GM12874 (cell line): ENCODE measurements around the gene DPP6.

Source experiments
- TF ChIP-seq, protein P1 (sequence below): IDR thresholded peaks from 2 replicates; pipeline ENCODE4 v1.5.1; 2011; ENCODE audit warnings: low read depth, mild to moderate bottlenecking, control low read depth, low read length, moderate library complexity; ENCODE audit not compliant: insufficient read depth

The DPP6 gene

DNA sequence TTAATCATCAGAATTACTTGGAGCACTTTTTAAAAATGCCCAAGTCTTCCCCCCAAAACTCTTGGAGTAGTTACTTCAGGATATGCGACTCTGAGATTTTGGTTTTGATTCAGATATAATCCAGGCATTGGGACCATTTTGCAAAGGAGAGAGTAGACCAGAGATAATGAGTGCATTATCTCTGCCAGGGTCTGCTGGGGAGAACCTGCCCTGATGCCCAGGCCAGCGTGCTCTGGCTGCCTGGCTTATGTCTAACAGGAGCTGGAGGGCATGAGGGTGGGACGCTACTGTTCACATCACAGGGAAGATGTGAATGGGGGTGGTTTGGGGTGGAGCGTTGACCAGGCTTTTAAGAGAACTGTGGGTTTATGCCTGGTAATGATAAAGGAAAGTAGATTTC lies 336.2 kb downstream of the DPP6 start:
- TF ChIP-seq, protein P1, sequence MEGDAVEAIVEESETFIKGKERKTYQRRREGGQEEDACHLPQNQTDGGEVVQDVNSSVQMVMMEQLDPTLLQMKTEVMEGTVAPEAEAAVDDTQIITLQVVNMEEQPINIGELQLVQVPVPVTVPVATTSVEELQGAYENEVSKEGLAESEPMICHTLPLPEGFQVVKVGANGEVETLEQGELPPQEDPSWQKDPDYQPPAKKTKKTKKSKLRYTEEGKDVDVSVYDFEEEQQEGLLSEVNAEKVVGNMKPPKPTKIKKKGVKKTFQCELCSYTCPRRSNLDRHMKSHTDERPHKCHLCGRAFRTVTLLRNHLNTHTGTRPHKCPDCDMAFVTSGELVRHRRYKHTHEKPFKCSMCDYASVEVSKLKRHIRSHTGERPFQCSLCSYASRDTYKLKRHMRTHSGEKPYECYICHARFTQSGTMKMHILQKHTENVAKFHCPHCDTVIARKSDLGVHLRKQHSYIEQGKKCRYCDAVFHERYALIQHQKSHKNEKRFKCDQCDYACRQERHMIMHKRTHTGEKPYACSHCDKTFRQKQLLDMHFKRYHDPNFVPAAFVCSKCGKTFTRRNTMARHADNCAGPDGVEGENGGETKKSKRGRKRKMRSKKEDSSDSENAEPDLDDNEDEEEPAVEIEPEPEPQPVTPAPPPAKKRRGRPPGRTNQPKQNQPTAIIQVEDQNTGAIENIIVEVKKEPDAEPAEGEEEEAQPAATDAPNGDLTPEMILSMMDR, result no peak

DNA sequence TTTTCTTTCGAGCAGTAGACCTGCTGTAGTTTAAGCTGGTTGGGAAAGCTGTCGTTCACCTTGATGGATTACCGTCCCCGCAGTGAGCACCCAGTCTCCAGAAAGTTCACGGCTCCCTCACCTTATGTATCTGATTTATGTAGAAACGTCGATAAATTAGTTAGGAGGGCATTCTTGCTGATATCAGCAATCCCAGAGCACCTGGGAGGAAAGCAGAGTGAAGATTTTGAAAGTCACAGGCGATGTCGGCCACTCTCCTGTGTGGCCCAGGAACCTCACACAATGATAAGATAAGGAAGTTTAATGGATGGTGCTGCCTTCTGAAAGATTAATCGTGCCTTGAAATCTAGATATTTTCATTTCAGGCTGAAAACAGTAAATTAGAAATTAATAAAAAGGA lies 336.8 kb downstream of the DPP6 start:
- TF ChIP-seq, protein P1, result no peak

DNA sequence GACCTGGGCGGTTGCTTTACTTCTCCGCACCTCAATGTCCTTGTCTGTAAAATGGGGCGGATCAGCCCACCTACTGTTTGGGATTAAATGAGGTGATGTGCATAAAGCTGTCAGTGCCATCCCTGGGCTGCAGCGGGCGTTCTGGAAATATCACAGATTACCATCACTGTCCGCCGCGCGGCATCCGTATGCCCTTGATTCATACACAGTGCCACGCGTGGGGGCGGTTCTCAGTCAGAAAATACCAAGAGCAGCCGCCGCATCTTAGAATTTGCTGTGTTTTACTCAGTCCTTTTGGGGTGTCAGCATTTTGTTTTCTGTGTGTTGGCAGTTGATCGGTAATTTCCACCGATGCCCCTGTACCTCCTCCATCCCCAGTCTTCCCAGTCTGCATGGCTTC lies 338.8 kb downstream of the DPP6 start:
- TF ChIP-seq, protein P1, result no peak

DNA sequence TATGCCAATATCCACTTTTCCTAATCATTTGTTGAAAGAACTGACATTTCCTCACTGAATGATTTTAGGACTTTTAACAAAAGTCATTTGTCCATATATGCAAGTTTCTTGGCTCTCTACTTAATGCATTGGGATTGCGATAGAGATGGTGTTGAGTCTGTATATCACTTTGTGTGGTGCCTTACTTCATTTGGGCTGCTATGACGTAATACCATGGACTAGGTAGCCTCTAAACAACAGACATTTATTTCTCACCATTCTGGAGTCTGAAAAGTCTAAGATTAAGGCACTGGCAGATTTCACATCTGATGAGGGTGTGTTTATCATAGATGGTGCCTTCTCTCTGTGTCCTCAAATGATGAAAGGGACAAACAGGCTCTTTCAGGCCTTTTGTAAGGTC lies 342.6 kb downstream of the DPP6 start:
- TF ChIP-seq, protein P1, result no peak

DNA sequence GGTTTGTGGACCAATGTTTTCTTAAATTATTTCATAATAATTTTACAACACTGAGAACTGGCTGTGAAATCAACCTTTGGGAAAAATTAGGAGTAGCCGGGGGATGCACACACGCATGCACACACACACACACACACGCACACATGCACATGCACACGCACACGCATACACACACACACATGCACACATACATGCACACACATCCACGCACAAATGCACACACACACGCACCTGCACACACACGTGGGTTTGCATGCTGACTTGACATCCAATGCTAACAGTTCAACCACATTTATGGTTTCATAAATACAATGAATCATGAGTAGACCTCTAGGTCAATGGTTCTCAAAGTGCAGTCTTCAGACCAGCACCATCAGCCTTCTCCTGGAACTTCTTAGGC lies 354.1 kb downstream of the DPP6 start:
- TF ChIP-seq, protein P1, result no peak

DNA sequence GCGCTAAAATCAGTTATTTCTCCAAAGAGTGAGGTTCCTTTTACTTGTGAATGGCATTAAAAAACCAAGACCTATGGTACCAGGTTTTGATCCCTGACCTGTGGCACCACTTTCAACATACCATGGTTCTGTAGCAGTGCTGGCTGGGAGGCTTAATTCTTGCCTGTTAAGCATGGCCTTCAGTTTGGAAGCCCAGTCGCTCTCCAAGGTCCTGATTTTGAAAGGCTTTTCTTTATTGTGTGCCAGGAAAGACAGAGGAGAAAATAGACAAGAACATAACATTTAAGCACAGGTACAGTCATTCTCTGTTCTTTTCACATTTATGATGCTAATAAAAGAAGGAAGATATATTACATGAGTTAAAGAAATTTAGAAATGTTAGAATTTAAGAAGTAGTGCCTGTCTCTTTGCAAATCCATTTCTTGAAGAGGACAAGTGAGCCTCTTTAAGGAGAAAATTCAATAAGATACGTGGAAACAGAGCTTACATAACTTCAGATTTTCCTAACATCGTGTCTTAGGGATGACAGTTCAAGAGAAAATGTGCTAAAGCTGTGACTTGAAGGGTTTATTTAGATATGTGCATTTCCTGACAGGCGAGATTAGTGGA lies 357.6 kb downstream of the DPP6 start:
- TF ChIP-seq, protein P1, result no peak

GRCh38 chr7:154412105-154412504 lies 359.9 kb downstream of the DPP6 start:
- TF ChIP-seq, protein P1, result no peak
